Skeletal muscle satellite cell (primary cell): ENCODE measurements around the gene APOB.

Experiments
- H3K27me3 ChIP-seq: 2 replicates; pipeline ENCODE4 v1.7.0; 2013; ENCODE audit warnings: low read length; ENCODE audit not compliant: control insufficient read depth, insufficient read depth
- H3K36me3 ChIP-seq: 2 replicates; pipeline ENCODE4 v1.7.0; 2013; ENCODE audit warnings: mild to moderate bottlenecking, control low read depth, low read length; ENCODE audit not compliant: insufficient read depth
- H3K4me1 ChIP-seq: 2 replicates; pipeline ENCODE4 v1.7.0; 2013; ENCODE audit warnings: low read length; ENCODE audit not compliant: control insufficient read depth, insufficient read depth
- H3K4me2 ChIP-seq: 2 replicates; pipeline ENCODE4 v1.7.0; 2013; ENCODE audit warnings: mild to moderate bottlenecking, low read length
- H3K4me3 ChIP-seq: 2 replicates; pipeline ENCODE4 v1.7.0; 2013; ENCODE audit warnings: low read length
- H3K9ac ChIP-seq: 2 replicates; pipeline ENCODE4 v1.7.0; 2013; ENCODE audit warnings: mild to moderate bottlenecking, low read depth, low read length, moderate library complexity
- H3K9me3 ChIP-seq: replicated peaks from 2 replicates; pipeline ENCODE4 v1.7.0; 2013; ENCODE audit warnings: mild to moderate bottlenecking, control low read depth, low read length

Gene APOB

GRCh38 chr2:20972792-20973565, 70.9 kb downstream of the APOB start:
- Histone ChIP-seq H3K4me2 (no peak overlapping the region), H3K4me1 (no peaks in the 10 kb centered on the region), H3K9ac (no peak overlapping the region), H3K36me3 (no peaks in the 10 kb centered on the region), H3K27me3 (peaks cover 15% of the 10 kb centered on the region), H3K4me3 (no peak overlapping the region), H3K9me3 (no peaks in the 10 kb centered on the region)

GRCh38 chr2:20972110-20972509, 71.8 kb downstream of the APOB start:
- no peaks in the 10 kb centered on the region for H3K36me3 ChIP-seq
- H3K4me3 ChIP-seq: no peak overlapping the region
- H3K27me3 ChIP-seq: peaks cover 10% of the 10 kb centered on the region
- no peaks in the 10 kb centered on the region for H3K9me3 ChIP-seq
- H3K4me1 ChIP-seq: no peaks in the 10 kb centered on the region
- no peak overlapping the region for H3K9ac ChIP-seq
- H3K4me2 ChIP-seq: no peak overlapping the region

- no peaks in the 10 kb centered on the region for H3K4me1 ChIP-seq
- no peak overlapping the region for H3K9ac ChIP-seq
- H3K27me3 ChIP-seq: peaks cover 26% of the 10 kb centered on the region
- no peaks in the 10 kb centered on the region for H3K9me3 ChIP-seq
- no peaks in the 10 kb centered on the region for H3K36me3 ChIP-seq
- H3K4me3 ChIP-seq: no peak overlapping the region
- no peak overlapping the region for H3K4me2 ChIP-seq
Observed at GRCh38 chr2:20970068-20970467, 73.8 kb downstream of the APOB start.

- Histone ChIP-seq H3K4me2 (no peak overlapping the region), H3K4me3 (no peak overlapping the region), H3K27me3 (peaks cover 54% of the 10 kb centered on the region), H3K36me3 (no peaks in the 10 kb centered on the region), H3K9me3 (no peaks in the 10 kb centered on the region), H3K9ac (no peak overlapping the region), H3K4me1 (no peaks in the 10 kb centered on the region)
Observed at GRCh38 chr2:20966061-20966595, 77.7 kb downstream of the APOB start.

GRCh38 chr2:20965221-20965620, 78.7 kb downstream of the APOB start:
- Histone ChIP-seq H3K36me3 (no peaks in the 10 kb centered on the region), H3K9ac (no peak overlapping the region), H3K4me2 (no peak overlapping the region), H3K9me3 (no peaks in the 10 kb centered on the region), H3K27me3 (peaks cover 60% of the 10 kb centered on the region), H3K4me1 (no peaks in the 10 kb centered on the region), H3K4me3 (no peak overlapping the region)

GRCh38 chr2:20963867-20964266, 80.0 kb downstream of the APOB start:
- no peak overlapping the region for H3K4me2 ChIP-seq
- no peak overlapping the region for H3K9ac ChIP-seq
- no peaks in the 10 kb centered on the region for H3K4me1 ChIP-seq
- no peak overlapping the region for H3K4me3 ChIP-seq
- H3K27me3 ChIP-seq: peaks cover 66% of the 10 kb centered on the region
- no peaks in the 10 kb centered on the region for H3K36me3 ChIP-seq
- no peaks in the 10 kb centered on the region for H3K9me3 ChIP-seq

- Histone ChIP-seq H3K4me3 (no peak overlapping the region), H3K9ac (no peak overlapping the region), H3K9me3 (no peaks in the 10 kb centered on the region), H3K27me3 (peaks cover 67% of the 10 kb centered on the region), H3K36me3 (no peaks in the 10 kb centered on the region), H3K4me2 (no peak overlapping the region), H3K4me1 (no peaks in the 10 kb centered on the region)
Observed at GRCh38 chr2:20962939-20963557, 80.8 kb downstream of the APOB start.

- no peak overlapping the region for H3K9ac ChIP-seq
- no peaks in the 10 kb centered on the region for H3K4me1 ChIP-seq
- H3K4me2 ChIP-seq: no peak overlapping the region
- H3K4me3 ChIP-seq: no peak overlapping the region
- peaks cover 70% of the 10 kb centered on the region for H3K27me3 ChIP-seq
- H3K9me3 ChIP-seq: no peaks in the 10 kb centered on the region
- H3K36me3 ChIP-seq: no peaks in the 10 kb centered on the region
Observed at GRCh38 chr2:20961858-20962257, 82.0 kb downstream of the APOB start.

GRCh38 chr2:20960003-20960402, 83.9 kb downstream of the APOB start:
- Histone ChIP-seq H3K9me3 (no peaks in the 10 kb centered on the region), H3K36me3 (no peaks in the 10 kb centered on the region), H3K4me3 (no peak overlapping the region), H3K4me1 (no peaks in the 10 kb centered on the region), H3K27me3 (peaks cover 54% of the 10 kb centered on the region), H3K4me2 (no peak overlapping the region), H3K9ac (no peak overlapping the region)

- H3K27me3 ChIP-seq: peaks cover 50% of the 10 kb centered on the region
- H3K4me3 ChIP-seq: no peak overlapping the region
- H3K4me1 ChIP-seq: no peaks in the 10 kb centered on the region
- H3K4me2 ChIP-seq: no peak overlapping the region
- no peak overlapping the region for H3K9ac ChIP-seq
- H3K36me3 ChIP-seq: no peaks in the 10 kb centered on the region
- no peaks in the 10 kb centered on the region for H3K9me3 ChIP-seq
Observed at GRCh38 chr2:20959252-20959651, 84.6 kb downstream of the APOB start.

GRCh38 chr2:20957788-20958525, 85.9 kb downstream of the APOB start:
- H3K9ac ChIP-seq: no peak overlapping the region
- no peak overlapping the region for H3K4me3 ChIP-seq
- H3K27me3 ChIP-seq: peaks cover 38% of the 10 kb centered on the region
- no peaks in the 10 kb centered on the region for H3K36me3 ChIP-seq
- no peak overlapping the region for H3K4me2 ChIP-seq
- no peaks in the 10 kb centered on the region for H3K9me3 ChIP-seq
- H3K4me1 ChIP-seq: no peaks in the 10 kb centered on the region
